K562 (cell line): ENCODE measurements around the gene LHX5. TPM values are rescaled to one million over a fixed set of nuclear protein-coding genes. Genes with fewer than 3 reads are reported as not detected.

Experiments
- COPS2 ChIP-seq: fragments of 450-650 bp; conservative IDR thresholded peaks from 2 replicates; pipeline ENCODE4 v1.6.1; 2016; ENCODE audit warnings: mild to moderate bottlenecking, moderate library complexity
- PHTF2 ChIP-seq: fragments of 250-450 bp; sonication (Bioruptor Pico); IDR thresholded peaks from 2 replicates; pipeline ENCODE4 v1.5.0; 2021; ENCODE audit warnings: mild to moderate bottlenecking
- POLR3G ChIP-seq: IDR thresholded peaks from 2 replicates; pipeline ENCODE4 v1.6.1; 2011; ENCODE audit not compliant: insufficient read length, insufficient replicate concordance; ENCODE audit errors: extremely low read depth
- RBBP5 ChIP-seq: fragments of 200-600 bp; sonication (generic); IDR thresholded peaks from 2 replicates; pipeline ENCODE4 v1.6.1; 2012; ENCODE audit warnings: borderline replicate concordance, mild to moderate bottlenecking, low read length, control low read depth, inconsistent platforms; ENCODE audit not compliant: insufficient read depth, poor library complexity, severe bottlenecking
- TEAD4 ChIP-seq, 2 experiments: sonication (generic) in 1 of 2; formaldehyde crosslinking in 1 of 2; IDR thresholded peaks; 2 replicates each; pipeline versions ENCODE4 v1.6.1 to v1.8.0; 2012 to 2022; ENCODE audit warnings: borderline replicate concordance in 1 of 2, inconsistent platforms in 1 of 2, low read length in 1 of 2, mild to moderate bottlenecking in 1 of 2, missing genetic modification reagents in 1 of 2
- YY1 ChIP-seq, 3 experiments: IDR thresholded peaks; 2 replicates each; pipeline ENCODE4 v1.6.1; 2011; ENCODE audit warnings: low read length in 2 of 3, mild to moderate bottlenecking in 2 of 3, moderate library complexity in 2 of 3, borderline replicate concordance in 1 of 3, control low read depth in 1 of 3, low read depth in 1 of 3; ENCODE audit not compliant: insufficient read depth in 3 of 3, insufficient replicate concordance in 2 of 3, control insufficient read depth in 1 of 3, insufficient read length in 1 of 3; ENCODE audit errors: extremely low read depth in 1 of 3
- polyA plus RNA-seq, 8 experiments: library from polyadenylated mRNA; depleted of rRNA in 4 of 8; stranded (reverse) in 5 of 8; unstranded in 3 of 8; fragments of >200 nt; fragmentation: Nextera tagmentation in 2 of 8; fragmentation: Illumina TruSeq in 1 of 8; extraction: Ambion mirVana in 2 of 8; extraction: Trizol in 1 of 8; gene quantifications; 2 replicates each; pipeline versions ENCODE4 v1.2.1 to v1.2.3, GENCODE V29; 2011 to 2014; ENCODE audit warnings: inconsistent platforms in 1 of 8, missing spikeins in 1 of 8
- total RNA-seq, 7 experiments: library from RNA; depleted of rRNA in 6 of 7; stranded (reverse); fragments of >200 nt in 6 of 7; fragmentation: Illumina TruSeq in 2 of 7; extraction: Trizol in 2 of 7; gene quantifications; 2 replicates each; pipeline versions ENCODE4 v1.2.1 to v1.2.3, GENCODE V29; 2011 to 2021; ENCODE audit warnings: low replicate concordance in 1 of 7
- TF ChIP-seq, protein P1 (sequence below): fragments of 200-600 bp; sonication (generic); IDR thresholded peaks from one replicate; pipeline ENCODE4 v1.6.1; 2012; ENCODE audit warnings: mild to moderate bottlenecking, low read depth, low read length, inconsistent platforms
- TF ChIP-seq, protein P2 (sequence below): fragments of 450-650 bp; IDR thresholded peaks from 2 replicates; pipeline ENCODE4 v1.6.1; 2016
- TF ChIP-seq, protein P3 (sequence below), 3 experiments: IDR thresholded peaks in 2 of 3; conservative IDR thresholded peaks in 1 of 3; 2 replicates each; pipeline ENCODE4 v1.5.1; 2011 to 2012; ENCODE audit warnings: low read length in 3 of 3, mild to moderate bottlenecking in 3 of 3, control low read depth in 2 of 3, improper control_type of control experiment in 1 of 3, inconsistent platforms in 1 of 3, low read depth in 1 of 3, mixed read lengths in 1 of 3, moderate library complexity in 1 of 3; ENCODE audit not compliant: insufficient read depth in 2 of 3

Gene LHX5
- total and polyA plus RNA-seq, 9 of the 15 experiments (the other 6 are each of a cell fraction or from before 2014, with no cell fraction given): 0.04 to 0.17 (median 0.05) TPM; not detected in 6

DNA sequence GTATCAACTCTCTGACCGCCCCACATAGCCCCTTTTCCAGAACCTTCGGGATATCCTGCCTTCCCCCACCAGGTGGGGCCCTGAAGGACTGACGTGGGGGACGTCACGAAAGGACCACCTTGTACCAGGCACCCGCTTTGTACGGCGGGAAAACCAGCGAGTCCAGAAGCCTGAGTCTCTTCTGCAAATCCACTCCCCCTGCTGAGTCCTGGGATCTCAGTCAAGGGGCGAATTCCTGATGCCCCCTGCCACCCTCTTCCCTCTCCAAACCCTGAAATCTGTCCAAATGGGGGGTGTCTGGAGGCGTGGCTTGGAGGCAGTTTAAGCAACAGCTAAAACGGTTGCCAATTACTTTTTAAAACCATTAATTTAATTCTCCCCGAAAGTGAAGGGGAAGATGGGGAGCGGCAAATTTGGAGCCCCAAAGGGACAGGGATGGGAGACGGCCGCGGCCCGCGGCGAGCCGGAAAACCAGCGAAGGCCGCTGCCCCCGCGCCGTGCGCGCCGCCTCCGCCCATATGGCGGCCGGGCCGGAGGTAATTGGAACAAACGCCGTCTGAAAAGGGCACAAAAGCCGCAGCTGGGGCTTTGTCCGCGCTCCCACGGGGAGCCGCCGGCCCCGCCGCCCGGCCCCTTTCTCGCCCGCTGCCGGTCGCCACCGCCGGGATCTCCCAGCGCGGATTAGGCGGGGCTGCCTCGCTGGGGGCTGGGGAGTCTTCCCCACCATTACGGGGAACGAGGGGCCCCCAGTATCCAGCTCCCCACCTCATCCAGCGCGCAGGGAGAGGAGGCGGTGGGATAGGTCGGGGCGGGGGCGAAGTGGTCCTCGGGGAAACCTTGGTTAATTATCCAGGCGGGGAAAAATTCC, 6.6 kb downstream of the LHX5 start (continued):
- TF ChIP-seq, protein P1, sequence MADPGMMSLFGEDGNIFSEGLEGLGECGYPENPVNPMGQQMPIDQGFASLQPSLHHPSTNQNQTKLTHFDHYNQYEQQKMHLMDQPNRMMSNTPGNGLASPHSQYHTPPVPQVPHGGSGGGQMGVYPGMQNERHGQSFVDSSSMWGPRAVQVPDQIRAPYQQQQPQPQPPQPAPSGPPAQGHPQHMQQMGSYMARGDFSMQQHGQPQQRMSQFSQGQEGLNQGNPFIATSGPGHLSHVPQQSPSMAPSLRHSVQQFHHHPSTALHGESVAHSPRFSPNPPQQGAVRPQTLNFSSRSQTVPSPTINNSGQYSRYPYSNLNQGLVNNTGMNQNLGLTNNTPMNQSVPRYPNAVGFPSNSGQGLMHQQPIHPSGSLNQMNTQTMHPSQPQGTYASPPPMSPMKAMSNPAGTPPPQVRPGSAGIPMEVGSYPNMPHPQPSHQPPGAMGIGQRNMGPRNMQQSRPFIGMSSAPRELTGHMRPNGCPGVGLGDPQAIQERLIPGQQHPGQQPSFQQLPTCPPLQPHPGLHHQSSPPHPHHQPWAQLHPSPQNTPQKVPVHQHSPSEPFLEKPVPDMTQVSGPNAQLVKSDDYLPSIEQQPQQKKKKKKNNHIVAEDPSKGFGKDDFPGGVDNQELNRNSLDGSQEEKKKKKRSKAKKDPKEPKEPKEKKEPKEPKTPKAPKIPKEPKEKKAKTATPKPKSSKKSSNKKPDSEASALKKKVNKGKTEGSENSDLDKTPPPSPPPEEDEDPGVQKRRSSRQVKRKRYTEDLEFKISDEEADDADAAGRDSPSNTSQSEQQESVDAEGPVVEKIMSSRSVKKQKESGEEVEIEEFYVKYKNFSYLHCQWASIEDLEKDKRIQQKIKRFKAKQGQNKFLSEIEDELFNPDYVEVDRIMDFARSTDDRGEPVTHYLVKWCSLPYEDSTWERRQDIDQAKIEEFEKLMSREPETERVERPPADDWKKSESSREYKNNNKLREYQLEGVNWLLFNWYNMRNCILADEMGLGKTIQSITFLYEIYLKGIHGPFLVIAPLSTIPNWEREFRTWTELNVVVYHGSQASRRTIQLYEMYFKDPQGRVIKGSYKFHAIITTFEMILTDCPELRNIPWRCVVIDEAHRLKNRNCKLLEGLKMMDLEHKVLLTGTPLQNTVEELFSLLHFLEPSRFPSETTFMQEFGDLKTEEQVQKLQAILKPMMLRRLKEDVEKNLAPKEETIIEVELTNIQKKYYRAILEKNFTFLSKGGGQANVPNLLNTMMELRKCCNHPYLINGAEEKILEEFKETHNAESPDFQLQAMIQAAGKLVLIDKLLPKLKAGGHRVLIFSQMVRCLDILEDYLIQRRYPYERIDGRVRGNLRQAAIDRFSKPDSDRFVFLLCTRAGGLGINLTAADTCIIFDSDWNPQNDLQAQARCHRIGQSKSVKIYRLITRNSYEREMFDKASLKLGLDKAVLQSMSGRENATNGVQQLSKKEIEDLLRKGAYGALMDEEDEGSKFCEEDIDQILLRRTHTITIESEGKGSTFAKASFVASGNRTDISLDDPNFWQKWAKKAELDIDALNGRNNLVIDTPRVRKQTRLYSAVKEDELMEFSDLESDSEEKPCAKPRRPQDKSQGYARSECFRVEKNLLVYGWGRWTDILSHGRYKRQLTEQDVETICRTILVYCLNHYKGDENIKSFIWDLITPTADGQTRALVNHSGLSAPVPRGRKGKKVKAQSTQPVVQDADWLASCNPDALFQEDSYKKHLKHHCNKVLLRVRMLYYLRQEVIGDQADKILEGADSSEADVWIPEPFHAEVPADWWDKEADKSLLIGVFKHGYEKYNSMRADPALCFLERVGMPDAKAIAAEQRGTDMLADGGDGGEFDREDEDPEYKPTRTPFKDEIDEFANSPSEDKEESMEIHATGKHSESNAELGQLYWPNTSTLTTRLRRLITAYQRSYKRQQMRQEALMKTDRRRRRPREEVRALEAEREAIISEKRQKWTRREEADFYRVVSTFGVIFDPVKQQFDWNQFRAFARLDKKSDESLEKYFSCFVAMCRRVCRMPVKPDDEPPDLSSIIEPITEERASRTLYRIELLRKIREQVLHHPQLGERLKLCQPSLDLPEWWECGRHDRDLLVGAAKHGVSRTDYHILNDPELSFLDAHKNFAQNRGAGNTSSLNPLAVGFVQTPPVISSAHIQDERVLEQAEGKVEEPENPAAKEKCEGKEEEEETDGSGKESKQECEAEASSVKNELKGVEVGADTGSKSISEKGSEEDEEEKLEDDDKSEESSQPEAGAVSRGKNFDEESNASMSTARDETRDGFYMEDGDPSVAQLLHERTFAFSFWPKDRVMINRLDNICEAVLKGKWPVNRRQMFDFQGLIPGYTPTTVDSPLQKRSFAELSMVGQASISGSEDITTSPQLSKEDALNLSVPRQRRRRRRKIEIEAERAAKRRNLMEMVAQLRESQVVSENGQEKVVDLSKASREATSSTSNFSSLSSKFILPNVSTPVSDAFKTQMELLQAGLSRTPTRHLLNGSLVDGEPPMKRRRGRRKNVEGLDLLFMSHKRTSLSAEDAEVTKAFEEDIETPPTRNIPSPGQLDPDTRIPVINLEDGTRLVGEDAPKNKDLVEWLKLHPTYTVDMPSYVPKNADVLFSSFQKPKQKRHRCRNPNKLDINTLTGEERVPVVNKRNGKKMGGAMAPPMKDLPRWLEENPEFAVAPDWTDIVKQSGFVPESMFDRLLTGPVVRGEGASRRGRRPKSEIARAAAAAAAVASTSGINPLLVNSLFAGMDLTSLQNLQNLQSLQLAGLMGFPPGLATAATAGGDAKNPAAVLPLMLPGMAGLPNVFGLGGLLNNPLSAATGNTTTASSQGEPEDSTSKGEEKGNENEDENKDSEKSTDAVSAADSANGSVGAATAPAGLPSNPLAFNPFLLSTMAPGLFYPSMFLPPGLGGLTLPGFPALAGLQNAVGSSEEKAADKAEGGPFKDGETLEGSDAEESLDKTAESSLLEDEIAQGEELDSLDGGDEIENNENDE: no peak
- TF ChIP-seq RBBP5: peak; percentile 42
- no peak for TF ChIP-seq POLR3G
- TF ChIP-seq TEAD4 (IDR thresholded peaks at IDR 0.05; ENCODE audit: low read length): no peak
- TF ChIP-seq TEAD4 (CRISPR knock-in tag; IDR thresholded peaks at IDR 0.05; ENCODE audit: borderline replicate concordance): no peak
- no peak for TF ChIP-seq PHTF2 (CRISPR knock-in tag)
- TF ChIP-seq, protein P2, sequence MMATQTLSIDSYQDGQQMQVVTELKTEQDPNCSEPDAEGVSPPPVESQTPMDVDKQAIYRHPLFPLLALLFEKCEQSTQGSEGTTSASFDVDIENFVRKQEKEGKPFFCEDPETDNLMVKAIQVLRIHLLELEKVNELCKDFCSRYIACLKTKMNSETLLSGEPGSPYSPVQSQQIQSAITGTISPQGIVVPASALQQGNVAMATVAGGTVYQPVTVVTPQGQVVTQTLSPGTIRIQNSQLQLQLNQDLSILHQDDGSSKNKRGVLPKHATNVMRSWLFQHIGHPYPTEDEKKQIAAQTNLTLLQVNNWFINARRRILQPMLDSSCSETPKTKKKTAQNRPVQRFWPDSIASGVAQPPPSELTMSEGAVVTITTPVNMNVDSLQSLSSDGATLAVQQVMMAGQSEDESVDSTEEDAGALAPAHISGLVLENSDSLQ: no peak
- TF ChIP-seq, protein P3, sequence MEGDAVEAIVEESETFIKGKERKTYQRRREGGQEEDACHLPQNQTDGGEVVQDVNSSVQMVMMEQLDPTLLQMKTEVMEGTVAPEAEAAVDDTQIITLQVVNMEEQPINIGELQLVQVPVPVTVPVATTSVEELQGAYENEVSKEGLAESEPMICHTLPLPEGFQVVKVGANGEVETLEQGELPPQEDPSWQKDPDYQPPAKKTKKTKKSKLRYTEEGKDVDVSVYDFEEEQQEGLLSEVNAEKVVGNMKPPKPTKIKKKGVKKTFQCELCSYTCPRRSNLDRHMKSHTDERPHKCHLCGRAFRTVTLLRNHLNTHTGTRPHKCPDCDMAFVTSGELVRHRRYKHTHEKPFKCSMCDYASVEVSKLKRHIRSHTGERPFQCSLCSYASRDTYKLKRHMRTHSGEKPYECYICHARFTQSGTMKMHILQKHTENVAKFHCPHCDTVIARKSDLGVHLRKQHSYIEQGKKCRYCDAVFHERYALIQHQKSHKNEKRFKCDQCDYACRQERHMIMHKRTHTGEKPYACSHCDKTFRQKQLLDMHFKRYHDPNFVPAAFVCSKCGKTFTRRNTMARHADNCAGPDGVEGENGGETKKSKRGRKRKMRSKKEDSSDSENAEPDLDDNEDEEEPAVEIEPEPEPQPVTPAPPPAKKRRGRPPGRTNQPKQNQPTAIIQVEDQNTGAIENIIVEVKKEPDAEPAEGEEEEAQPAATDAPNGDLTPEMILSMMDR (IDR thresholded peaks at IDR 0.05 in 2 of 3, conservative IDR thresholded peaks at IDR 0.05 in 1 of 3; ENCODE audit: insufficient read depth in 2 of 3, low read depth in 1 of 3, low read length in 3 of 3): peak in 2 of 3 experiments; percentile 8 to 31; a peak in 1 of 6 replicates
- no peak for TF ChIP-seq COPS2
- peak in 1 of 3 experiments; percentile 44 for TF ChIP-seq YY1 (IDR thresholded peaks at IDR 0.05; ENCODE audit: borderline replicate concordance in 1 of 3, control insufficient read depth in 1 of 3, extremely low read depth in 1 of 3, insufficient read depth in 3 of 3, insufficient read length in 1 of 3, insufficient replicate concordance in 2 of 3, low read depth in 1 of 3, low read length in 2 of 3)
